ENCODE data around the gene ADAM15.

GRCh38 chr1:155050560-155051341 is at the start of gene ADAM15:
- TF ChIP-seq, protein P1, sequence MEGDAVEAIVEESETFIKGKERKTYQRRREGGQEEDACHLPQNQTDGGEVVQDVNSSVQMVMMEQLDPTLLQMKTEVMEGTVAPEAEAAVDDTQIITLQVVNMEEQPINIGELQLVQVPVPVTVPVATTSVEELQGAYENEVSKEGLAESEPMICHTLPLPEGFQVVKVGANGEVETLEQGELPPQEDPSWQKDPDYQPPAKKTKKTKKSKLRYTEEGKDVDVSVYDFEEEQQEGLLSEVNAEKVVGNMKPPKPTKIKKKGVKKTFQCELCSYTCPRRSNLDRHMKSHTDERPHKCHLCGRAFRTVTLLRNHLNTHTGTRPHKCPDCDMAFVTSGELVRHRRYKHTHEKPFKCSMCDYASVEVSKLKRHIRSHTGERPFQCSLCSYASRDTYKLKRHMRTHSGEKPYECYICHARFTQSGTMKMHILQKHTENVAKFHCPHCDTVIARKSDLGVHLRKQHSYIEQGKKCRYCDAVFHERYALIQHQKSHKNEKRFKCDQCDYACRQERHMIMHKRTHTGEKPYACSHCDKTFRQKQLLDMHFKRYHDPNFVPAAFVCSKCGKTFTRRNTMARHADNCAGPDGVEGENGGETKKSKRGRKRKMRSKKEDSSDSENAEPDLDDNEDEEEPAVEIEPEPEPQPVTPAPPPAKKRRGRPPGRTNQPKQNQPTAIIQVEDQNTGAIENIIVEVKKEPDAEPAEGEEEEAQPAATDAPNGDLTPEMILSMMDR (IDR thresholded peaks at IDR 0.05; ENCODE audit: poor library complexity, severe bottlenecking): peak; percentile 98
- TF ChIP-seq POLR2AphosphoS5 (IDR thresholded peaks at IDR 0.05) (peak; percentile 62), REST (IDR thresholded peaks at IDR 0.05; ENCODE audit: borderline replicate concordance) (no peak), EZH2 (IDR thresholded peaks at IDR 0.05; ENCODE audit: borderline replicate concordance, insufficient read depth, low read length, poor library complexity, severe bottlenecking) (no peak), TAF1 (IDR thresholded peaks at IDR 0.05; ENCODE audit: low read depth) (no peak)

Measured in neural cell (in vitro differentiated cells).